ENCODE measurements around the gene NDST1.
A peak's percentile ranks its signal among the peaks of the same experiment; 100 is the strongest.

The NDST1 gene

DNA sequence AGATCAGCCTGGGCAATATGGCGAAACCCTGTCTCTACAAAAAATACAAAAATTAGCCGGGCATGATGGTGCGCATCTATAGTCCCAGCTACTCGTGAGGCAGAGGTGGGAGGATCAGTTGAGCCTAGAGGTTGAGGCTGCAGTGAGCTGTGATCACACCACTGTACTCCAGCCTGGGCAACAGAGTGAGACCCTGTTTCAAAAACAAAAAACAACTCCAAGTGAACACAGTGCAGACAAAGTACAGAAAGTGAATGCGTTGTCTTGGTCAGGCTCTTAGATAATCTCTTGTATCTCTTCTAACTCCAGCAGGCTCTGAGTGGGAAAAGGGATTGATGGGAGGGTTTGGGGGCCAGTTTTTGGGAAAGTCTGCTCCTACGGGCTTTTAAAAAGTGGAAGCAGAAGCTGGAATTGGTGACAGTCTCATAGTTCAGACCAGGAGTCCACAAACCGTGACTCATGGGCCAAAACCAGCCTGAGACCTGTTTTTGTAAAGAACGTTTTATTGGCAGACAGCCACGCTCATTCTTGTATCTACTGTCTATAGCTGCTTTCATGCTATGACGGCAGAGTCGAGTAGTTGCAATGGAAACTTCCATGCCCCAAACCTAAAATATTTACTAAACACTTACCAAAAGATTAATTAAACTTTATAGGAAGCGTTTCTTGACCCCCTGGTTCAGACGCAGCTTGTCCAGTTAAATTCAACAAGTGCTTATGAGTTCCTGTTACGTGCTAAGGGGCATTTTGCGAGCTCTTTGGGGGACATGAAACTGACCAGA, 32.9 kb downstream of the NDST1 start:
- H3K36me3 ChIP-seq (ENCODE audit: control insufficient read depth in 2 of 2, insufficient read depth in 2 of 2, low read length in 2 of 2), result peaks cover 37 to 44% of the 10 kb centered on the region in 2 donors
- H3K9ac ChIP-seq (ENCODE audit: low read depth in 1 of 2, low read length in 2 of 2), result peak overlapping the region in 1 of 2 donors; percentile 23
- no peaks in the 10 kb centered on the region for H3K27me3 ChIP-seq (ENCODE audit: control insufficient read depth in 2 of 2, insufficient read depth in 2 of 2, low read length in 2 of 2)
- peaks cover 18 to 24% of the 10 kb centered on the region in 2 donors for H3K4me1 ChIP-seq (ENCODE audit: control insufficient read depth in 2 of 2, insufficient read depth in 2 of 2, low read length in 2 of 2)
- no peaks in the 10 kb centered on the region for H3K9me3 ChIP-seq (ENCODE audit: control insufficient read depth in 2 of 2, low read length in 2 of 2)
- peak overlapping the region; percentile 83 to 92 for H3K27ac ChIP-seq (ENCODE audit: low read depth in 2 of 2, low read length in 2 of 2)
- no peak overlapping the region for H3K4me3 ChIP-seq (ENCODE audit: low read length in 2 of 2)

- Histone ChIP-seq H3K4me3 (ENCODE audit: low read length in 2 of 2) (no peak overlapping the region), H3K9ac (ENCODE audit: low read depth in 1 of 2, low read length in 2 of 2) (peak overlapping the region in 1 of 2 donors; percentile 23), H3K4me1 (ENCODE audit: control insufficient read depth in 2 of 2, insufficient read depth in 2 of 2, low read length in 2 of 2) (peaks cover 18 to 24% of the 10 kb centered on the region in 2 donors), H3K36me3 (ENCODE audit: control insufficient read depth in 2 of 2, insufficient read depth in 2 of 2, low read length in 2 of 2) (peaks cover 35 to 42% of the 10 kb centered on the region in 2 donors), H3K27me3 (ENCODE audit: control insufficient read depth in 2 of 2, insufficient read depth in 2 of 2, low read length in 2 of 2) (no peaks in the 10 kb centered on the region), H3K27ac (ENCODE audit: low read depth in 2 of 2, low read length in 2 of 2) (peak overlapping the region; percentile 83 to 92), H3K9me3 (ENCODE audit: control insufficient read depth in 2 of 2, low read length in 2 of 2) (no peaks in the 10 kb centered on the region)
Observed at GRCh38 chr5:150541397-150541675, 33.4 kb downstream of the NDST1 start.

GRCh38 chr5:150541895-150542294, 34.0 kb downstream of the NDST1 start:
- Histone ChIP-seq H3K27ac (ENCODE audit: low read depth in 2 of 2, low read length in 2 of 2) (peak overlapping the region; percentile 92), H3K4me3 (ENCODE audit: low read length in 2 of 2) (no peak overlapping the region), H3K9ac (ENCODE audit: low read depth in 1 of 2, low read length in 2 of 2) (peak overlapping the region in 1 of 2 donors; percentile 39), H3K4me1 (ENCODE audit: control insufficient read depth in 2 of 2, insufficient read depth in 2 of 2, low read length in 2 of 2) (peaks cover 18 to 24% of the 10 kb centered on the region in 2 donors), H3K36me3 (ENCODE audit: control insufficient read depth in 2 of 2, insufficient read depth in 2 of 2, low read length in 2 of 2) (peaks cover 37 to 44% of the 10 kb centered on the region in 2 donors), H3K27me3 (ENCODE audit: control insufficient read depth in 2 of 2, insufficient read depth in 2 of 2, low read length in 2 of 2) (no peaks in the 10 kb centered on the region), H3K9me3 (ENCODE audit: control insufficient read depth in 2 of 2, low read length in 2 of 2) (no peaks in the 10 kb centered on the region)

DNA sequence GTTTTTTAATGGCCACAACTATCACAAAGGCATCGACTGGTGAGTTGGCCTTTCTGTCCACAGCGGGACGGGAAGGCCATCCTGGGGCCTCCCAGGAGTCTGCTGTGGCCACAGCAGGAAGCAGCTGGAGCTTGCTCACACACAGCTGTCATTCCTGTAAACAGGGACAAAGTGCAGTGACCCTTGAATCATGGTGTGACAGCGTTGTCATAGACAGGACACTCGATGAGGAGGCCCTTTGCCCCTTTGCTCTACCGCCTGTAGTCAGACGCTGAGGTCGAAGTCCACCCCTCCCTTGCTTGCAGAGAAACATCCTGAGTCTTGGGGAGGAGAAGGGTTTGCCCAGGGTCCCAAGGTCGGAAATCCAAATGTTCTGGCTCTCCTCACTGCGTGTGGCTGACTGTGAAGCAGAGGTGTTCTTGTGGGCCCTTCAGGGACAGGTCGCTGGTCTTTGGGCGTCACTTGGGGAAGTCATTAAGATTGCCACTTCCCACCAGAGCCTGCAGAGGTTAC, 35.1 kb downstream of the NDST1 start:
- no peak overlapping the region for H3K4me3 ChIP-seq (ENCODE audit: low read length in 2 of 2)
- H3K27ac ChIP-seq (ENCODE audit: low read depth in 2 of 2, low read length in 2 of 2), result peak overlapping the region; percentile 92
- peaks cover 18 to 24% of the 10 kb centered on the region in 2 donors for H3K4me1 ChIP-seq (ENCODE audit: control insufficient read depth in 2 of 2, insufficient read depth in 2 of 2, low read length in 2 of 2)
- H3K27me3 ChIP-seq (ENCODE audit: control insufficient read depth in 2 of 2, insufficient read depth in 2 of 2, low read length in 2 of 2), result no peaks in the 10 kb centered on the region
- H3K9me3 ChIP-seq (ENCODE audit: control insufficient read depth in 2 of 2, low read length in 2 of 2), result no peaks in the 10 kb centered on the region
- peak overlapping the region in 1 of 2 donors; percentile 39 for H3K9ac ChIP-seq (ENCODE audit: low read depth in 1 of 2, low read length in 2 of 2)
- H3K36me3 ChIP-seq (ENCODE audit: control insufficient read depth in 2 of 2, insufficient read depth in 2 of 2, low read length in 2 of 2), result peaks cover 45 to 47% of the 10 kb centered on the region in 2 donors

DNA sequence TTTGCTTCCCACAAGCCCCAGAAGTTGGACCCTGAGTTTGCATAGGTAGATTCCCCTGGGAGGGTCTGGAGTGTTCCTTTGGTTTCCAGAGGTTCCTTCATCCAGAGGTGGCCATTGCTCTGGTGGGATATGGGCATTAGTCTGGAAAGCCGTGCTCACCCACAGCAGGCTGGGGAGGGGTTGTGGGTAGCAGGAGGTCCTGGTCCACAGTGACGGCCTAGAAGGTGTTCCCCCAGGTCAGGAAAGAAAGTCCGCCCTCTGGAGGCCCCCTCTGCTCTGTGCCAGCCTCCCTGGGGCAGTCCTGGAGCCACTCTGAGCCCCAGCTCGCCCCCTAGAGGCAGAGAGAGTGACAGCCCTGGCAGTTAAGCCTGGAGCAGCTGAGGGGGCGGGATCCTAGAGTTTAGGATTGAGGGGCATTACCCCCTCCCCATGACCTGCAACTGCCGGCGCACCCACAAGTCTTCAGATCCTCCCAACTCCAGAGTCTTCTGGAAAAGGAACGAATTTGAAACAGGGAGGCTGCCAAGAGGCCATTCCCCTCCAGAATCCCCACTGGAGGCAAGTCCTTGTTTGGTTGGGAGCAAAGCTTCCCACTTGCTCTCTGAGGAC, 36.8 kb downstream of the NDST1 start:
- Histone ChIP-seq H3K27ac (ENCODE audit: low read depth in 2 of 2, low read length in 2 of 2) (no peak overlapping the region), H3K36me3 (ENCODE audit: control insufficient read depth in 2 of 2, insufficient read depth in 2 of 2, low read length in 2 of 2) (peaks cover 39 to 47% of the 10 kb centered on the region in 2 donors)

GRCh38 chr5:150545246-150545645, 37.3 kb downstream of the NDST1 start:
- H3K4me3 ChIP-seq (ENCODE audit: low read length in 2 of 2), result no peak overlapping the region
- peaks cover 34 to 45% of the 10 kb centered on the region in 2 donors for H3K36me3 ChIP-seq (ENCODE audit: control insufficient read depth in 2 of 2, insufficient read depth in 2 of 2, low read length in 2 of 2)
- no peak overlapping the region for H3K9ac ChIP-seq (ENCODE audit: low read depth in 1 of 2, low read length in 2 of 2)
- no peaks in the 10 kb centered on the region for H3K9me3 ChIP-seq (ENCODE audit: control insufficient read depth in 2 of 2, low read length in 2 of 2)
- H3K27ac ChIP-seq (ENCODE audit: low read depth in 2 of 2, low read length in 2 of 2), result no peak overlapping the region
- H3K4me1 ChIP-seq (ENCODE audit: control insufficient read depth in 2 of 2, insufficient read depth in 2 of 2, low read length in 2 of 2), result peaks cover 18 to 24% of the 10 kb centered on the region in 2 donors
- H3K27me3 ChIP-seq (ENCODE audit: control insufficient read depth in 2 of 2, insufficient read depth in 2 of 2, low read length in 2 of 2), result no peaks in the 10 kb centered on the region

More for the DNA sequence above, 36.8 kb downstream of the NDST1 start:
- Histone ChIP-seq H3K9me3 (ENCODE audit: control insufficient read depth in 2 of 2, low read length in 2 of 2) (no peaks in the 10 kb centered on the region), H3K4me3 (ENCODE audit: low read length in 2 of 2) (no peak overlapping the region), H3K4me1 (ENCODE audit: control insufficient read depth in 2 of 2, insufficient read depth in 2 of 2, low read length in 2 of 2) (peaks cover 18 to 24% of the 10 kb centered on the region in 2 donors), H3K9ac (ENCODE audit: low read depth in 1 of 2, low read length in 2 of 2) (no peak overlapping the region), H3K27me3 (ENCODE audit: control insufficient read depth in 2 of 2, insufficient read depth in 2 of 2, low read length in 2 of 2) (no peaks in the 10 kb centered on the region)

DNA sequence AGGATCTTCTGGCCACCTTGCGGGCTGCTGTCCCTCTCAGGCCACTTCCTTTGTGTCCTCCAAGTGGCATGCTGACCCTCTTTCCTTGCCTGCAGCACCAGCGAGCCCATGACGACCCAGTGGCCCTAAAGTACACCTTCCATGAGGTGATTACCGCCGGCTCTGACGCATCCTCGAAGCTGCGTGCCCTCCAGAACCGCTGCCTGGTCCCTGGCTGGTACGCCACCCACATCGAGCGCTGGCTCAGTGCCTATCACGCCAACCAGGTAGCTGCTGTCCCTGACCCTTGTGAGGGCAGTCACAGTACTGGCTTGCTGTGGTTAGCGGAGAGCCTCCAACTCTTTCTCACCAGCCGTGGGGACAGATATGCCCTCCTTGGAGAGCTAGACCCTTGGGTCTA, 40.2 kb downstream of the NDST1 start:
- no peaks in the 10 kb centered on the region for H3K9me3 ChIP-seq (ENCODE audit: control insufficient read depth in 2 of 2, low read length in 2 of 2)
- H3K9ac ChIP-seq (ENCODE audit: low read depth in 1 of 2, low read length in 2 of 2), result no peak overlapping the region
- H3K4me1 ChIP-seq (ENCODE audit: control insufficient read depth in 2 of 2, insufficient read depth in 2 of 2, low read length in 2 of 2), result peaks cover 4 to 5% of the 10 kb centered on the region in 2 donors
- H3K27me3 ChIP-seq (ENCODE audit: control insufficient read depth in 2 of 2, insufficient read depth in 2 of 2, low read length in 2 of 2), result no peaks in the 10 kb centered on the region
- H3K36me3 ChIP-seq (ENCODE audit: control insufficient read depth in 2 of 2, insufficient read depth in 2 of 2, low read length in 2 of 2), result peaks cover 40 to 61% of the 10 kb centered on the region in 2 donors
- H3K4me3 ChIP-seq (ENCODE audit: low read length in 2 of 2), result no peak overlapping the region
- H3K27ac ChIP-seq (ENCODE audit: low read depth in 2 of 2, low read length in 2 of 2), result no peak overlapping the region

GRCh38 chr5:150549735-150550134, 41.8 kb downstream of the NDST1 start:
- Histone ChIP-seq H3K9me3 (ENCODE audit: control insufficient read depth in 2 of 2, low read length in 2 of 2) (no peaks in the 10 kb centered on the region), H3K9ac (ENCODE audit: low read depth in 1 of 2, low read length in 2 of 2) (no peak overlapping the region), H3K4me3 (ENCODE audit: low read length in 2 of 2) (no peak overlapping the region), H3K4me1 (ENCODE audit: control insufficient read depth in 2 of 2, insufficient read depth in 2 of 2, low read length in 2 of 2) (no peaks in the 10 kb centered on the region), H3K36me3 (ENCODE audit: control insufficient read depth in 2 of 2, insufficient read depth in 2 of 2, low read length in 2 of 2) (peaks cover 45 to 70% of the 10 kb centered on the region in 2 donors), H3K27ac (ENCODE audit: low read depth in 2 of 2, low read length in 2 of 2) (no peak overlapping the region), H3K27me3 (ENCODE audit: control insufficient read depth in 2 of 2, insufficient read depth in 2 of 2, low read length in 2 of 2) (no peaks in the 10 kb centered on the region)

- Histone ChIP-seq H3K4me3 (ENCODE audit: low read length in 2 of 2) (no peak overlapping the region), H3K9me3 (ENCODE audit: control insufficient read depth in 2 of 2, low read length in 2 of 2) (no peaks in the 10 kb centered on the region), H3K9ac (ENCODE audit: low read depth in 1 of 2, low read length in 2 of 2) (no peak overlapping the region), H3K36me3 (ENCODE audit: control insufficient read depth in 2 of 2, insufficient read depth in 2 of 2, low read length in 2 of 2) (peaks cover 41 to 74% of the 10 kb centered on the region in 2 donors), H3K4me1 (ENCODE audit: control insufficient read depth in 2 of 2, insufficient read depth in 2 of 2, low read length in 2 of 2) (no peaks in the 10 kb centered on the region), H3K27me3 (ENCODE audit: control insufficient read depth in 2 of 2, insufficient read depth in 2 of 2, low read length in 2 of 2) (no peaks in the 10 kb centered on the region), H3K27ac (ENCODE audit: low read depth in 2 of 2, low read length in 2 of 2) (no peak overlapping the region)
Observed at GRCh38 chr5:150550286-150550685, 42.4 kb downstream of the NDST1 start.

GRCh38 chr5:150551066-150551465, 43.1 kb downstream of the NDST1 start:
- no peak overlapping the region for H3K9ac ChIP-seq (ENCODE audit: low read depth in 1 of 2, low read length in 2 of 2)
- no peak overlapping the region for H3K27ac ChIP-seq (ENCODE audit: low read depth in 2 of 2, low read length in 2 of 2)
- H3K27me3 ChIP-seq (ENCODE audit: control insufficient read depth in 2 of 2, insufficient read depth in 2 of 2, low read length in 2 of 2), result no peaks in the 10 kb centered on the region
- no peaks in the 10 kb centered on the region for H3K9me3 ChIP-seq (ENCODE audit: control insufficient read depth in 2 of 2, low read length in 2 of 2)
- no peak overlapping the region for H3K4me3 ChIP-seq (ENCODE audit: low read length in 2 of 2)
- no peaks in the 10 kb centered on the region for H3K4me1 ChIP-seq (ENCODE audit: control insufficient read depth in 2 of 2, insufficient read depth in 2 of 2, low read length in 2 of 2)
- H3K36me3 ChIP-seq (ENCODE audit: control insufficient read depth in 2 of 2, insufficient read depth in 2 of 2, low read length in 2 of 2), result peaks cover 37 to 73% of the 10 kb centered on the region in 2 donors
